CD1c-positive myeloid dendritic cell (primary cell): Measurements from ENCODE around the gene PSG5.
A peak's percentile ranks its signal among the peaks of the same experiment; 100 is the strongest.
"Not testable (repeated sequence)": the region's sequence is repeated elsewhere in the genome, so short reads cannot be mapped to it uniquely, and the experiment has no call there.

Experiments
- DNase-seq: peaks from one replicate; pipeline ENCODE4 v3.0.0-alpha.2; 2016; ENCODE audit errors: extremely low spot score

PSG5 gene

GRCh38 chr19:43186311-43186935, at the start of gene PSG5:
Gene PSG5, minus strand, starts transcription at chr19:43186536. Its CDS starts 131 bp downstream, at chr19:43186405.
- DNase-seq = not testable (repeated sequence)

GRCh38 chr19:43235686-43236085, 49.4 kb upstream of the PSG5 start:
- DNase-seq = not testable (repeated sequence)

DNA sequence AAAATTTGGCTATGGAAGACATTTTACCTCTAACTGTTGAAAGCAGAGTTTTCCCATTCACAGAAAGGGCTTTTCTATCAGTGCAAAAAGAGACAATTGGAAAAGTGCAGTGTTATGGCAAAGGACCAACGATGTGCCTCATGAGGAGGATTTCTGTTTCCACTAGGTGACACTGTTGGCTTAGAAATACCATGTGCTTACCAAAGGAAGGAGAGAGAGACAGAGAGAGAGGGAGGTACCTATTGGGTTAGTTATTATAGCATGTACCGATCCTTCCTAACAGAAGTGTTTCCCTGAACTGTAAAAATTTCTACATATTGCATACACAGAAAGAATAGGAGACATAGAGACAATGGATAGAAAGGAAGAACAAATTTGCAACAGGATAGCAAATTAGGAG, 43.0 kb upstream of the PSG5 start:
- DNase-seq = no peak

- DNase-seq = not testable (repeated sequence)
Measured at GRCh38 chr19:43228730-43229129, 42.4 kb upstream of the PSG5 start.

DNA sequence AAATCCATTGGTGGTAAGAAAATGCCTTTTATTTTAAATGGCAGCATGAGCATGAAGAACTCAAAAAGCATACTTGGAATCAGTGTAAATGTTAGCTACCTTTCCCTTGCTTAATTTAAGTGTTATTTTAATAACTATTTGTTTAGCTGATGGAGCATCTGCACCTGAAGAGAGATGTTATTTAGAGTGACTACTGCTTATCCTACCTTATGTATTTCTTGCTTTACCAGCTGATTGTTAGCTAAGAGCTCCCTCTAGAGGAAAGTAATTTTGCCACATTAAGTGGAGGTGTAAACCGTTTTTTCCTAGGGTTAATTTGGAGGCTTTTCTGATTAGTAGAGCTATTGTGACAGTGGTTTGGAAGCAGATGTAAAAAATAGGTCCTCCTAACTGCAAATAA, 40.6 kb upstream of the PSG5 start:
- DNase-seq = not testable (repeated sequence)

GRCh38 chr19:43224855-43225253, 38.5 kb upstream of the PSG5 start:
- no peak for DNase-seq

GRCh38 chr19:43224201-43224854, 38.0 kb upstream of the PSG5 start:
- DNase-seq = not testable (repeated sequence)

GRCh38 chr19:43221891-43222290, 35.6 kb upstream of the PSG5 start:
- DNase-seq = not testable (repeated sequence)

- not testable (repeated sequence) for DNase-seq
Measured at GRCh38 chr19:43219136-43219535, 32.8 kb upstream of the PSG5 start.

GRCh38 chr19:43215881-43216280, 29.5 kb upstream of the PSG5 start:
- DNase-seq = not testable (repeated sequence)

DNA sequence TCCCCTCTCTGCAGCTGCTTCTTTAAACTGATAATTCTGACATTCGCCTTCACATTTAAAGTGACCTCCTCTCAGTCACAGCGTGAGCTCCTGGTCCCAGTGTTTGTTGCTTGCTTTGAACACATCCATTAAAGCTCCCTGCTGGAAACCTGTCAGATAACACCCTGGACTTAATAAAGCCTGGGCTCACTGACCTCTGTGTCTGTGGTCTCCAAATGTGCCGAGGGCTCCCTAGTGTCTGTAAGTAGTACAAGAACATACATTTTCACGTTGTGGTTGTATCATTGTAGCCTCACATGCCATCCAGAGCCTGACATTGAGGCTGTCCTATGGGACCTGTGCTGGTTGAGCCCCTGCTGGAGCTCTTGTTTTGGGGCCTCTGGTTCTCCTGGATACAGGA, 21.7 kb upstream of the PSG5 start:
- DNase-seq = no peak

- not testable (repeated sequence) for DNase-seq
Measured at GRCh38 chr19:43207174-43207573, 20.8 kb upstream of the PSG5 start.

- peak; percentile 6 for DNase-seq
Measured at GRCh38 chr19:43205471-43206105, 19.3 kb upstream of the PSG5 start, which contains the start of gene PSG4. Gene PSG4, minus strand, starts transcription at chr19:43205638. Its CDS starts 102 bp downstream, at chr19:43205536.

DNA sequence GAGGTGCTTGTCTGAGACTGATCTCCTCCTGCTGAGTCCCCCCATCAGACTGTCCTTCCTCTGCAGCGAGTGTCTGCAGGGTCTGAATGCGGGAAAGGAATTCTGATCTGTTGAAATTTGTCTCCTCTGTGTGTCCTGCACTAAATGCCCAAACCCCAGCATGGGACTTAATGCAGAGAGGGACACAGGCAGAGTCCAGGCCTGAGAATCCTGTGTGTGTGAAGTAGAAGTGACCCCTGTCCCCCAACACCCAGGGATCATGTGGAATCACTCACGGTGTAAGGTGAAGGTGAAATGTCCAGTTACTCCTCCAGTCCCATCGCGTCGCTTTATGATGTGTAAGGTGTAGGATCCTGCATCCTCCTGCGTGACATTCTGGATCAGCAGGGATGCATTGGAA, 17.3 kb upstream of the PSG5 start:
- not testable (repeated sequence) for DNase-seq

DNA sequence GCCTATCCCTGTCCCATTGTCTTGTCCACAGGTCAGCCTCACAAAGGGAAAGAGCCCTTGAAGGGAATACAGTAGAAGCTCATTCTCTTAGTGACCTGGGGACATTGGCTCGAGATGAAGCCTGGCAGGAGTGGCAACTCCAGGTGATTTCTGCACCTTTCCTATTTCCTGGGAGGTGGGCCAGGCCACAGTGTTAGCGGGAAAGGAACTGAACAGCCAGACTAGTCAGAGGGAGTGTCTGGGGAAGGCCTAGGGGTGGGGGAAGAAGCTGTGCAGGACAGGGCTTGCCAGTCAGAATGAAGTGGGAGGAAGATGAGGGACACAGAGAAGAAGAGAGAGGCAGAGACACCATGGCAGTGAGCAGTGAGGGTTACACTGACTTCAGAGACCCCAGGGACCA, 15.6 kb upstream of the PSG5 start:
- not testable (repeated sequence) for DNase-seq

DNA sequence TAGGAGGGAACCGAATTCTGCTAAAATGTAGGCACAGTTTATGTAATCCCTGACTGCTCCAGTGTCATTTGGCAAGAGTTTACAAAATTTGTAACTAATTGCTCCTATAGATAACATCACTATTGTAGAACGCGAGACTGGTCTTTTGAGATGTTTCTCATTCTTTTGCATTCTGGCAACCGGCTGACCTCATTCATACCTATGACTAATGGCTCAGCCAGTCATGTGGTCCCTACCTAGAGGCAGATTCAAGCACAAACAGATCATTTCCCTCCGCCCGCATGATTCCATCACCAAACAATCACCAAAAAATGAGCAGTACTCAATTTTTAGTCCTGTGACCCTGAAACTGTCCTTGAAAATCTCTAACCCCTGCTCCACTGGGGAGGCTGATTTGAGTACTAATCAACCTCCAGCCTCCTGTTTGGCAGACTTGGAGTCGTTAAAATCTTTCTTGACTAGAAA, 15.0 kb upstream of the PSG5 start:
- not testable (repeated sequence) for DNase-seq

DNA sequence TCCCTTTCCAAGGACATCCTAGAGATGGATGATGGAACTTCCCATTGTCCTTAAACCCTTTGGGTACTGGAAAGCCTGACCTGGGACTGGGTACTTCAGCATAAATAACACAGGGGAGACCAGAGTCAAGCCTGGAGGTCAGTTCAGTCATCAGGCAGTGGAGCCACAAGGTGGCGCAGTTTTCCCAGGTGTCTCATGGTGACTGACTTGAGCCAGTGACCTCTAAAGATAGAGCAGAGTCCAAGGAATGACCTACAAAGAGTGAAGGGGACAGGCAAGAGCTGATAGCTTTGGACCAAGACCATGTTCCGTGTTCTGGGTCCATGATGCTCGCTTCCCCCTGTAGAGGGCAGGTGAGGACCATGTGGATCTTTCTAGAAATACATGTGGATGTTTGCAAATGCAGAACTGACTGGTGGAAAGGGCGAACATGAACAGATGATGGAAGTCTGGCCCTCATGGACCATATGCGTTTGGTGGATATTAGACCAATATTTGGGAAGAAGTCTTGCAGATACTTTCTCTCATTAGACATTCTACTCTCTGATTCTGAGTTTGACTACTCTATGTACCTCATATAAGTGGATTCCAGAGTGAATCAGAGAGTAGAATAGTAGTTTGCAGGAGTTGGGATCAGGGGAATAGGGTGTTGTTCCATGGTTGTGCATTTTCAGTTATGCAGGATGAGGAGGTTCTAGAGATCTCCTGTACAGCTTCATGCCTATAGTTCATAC, 12.5 kb upstream of the PSG5 start:
- DNase-seq = not testable (repeated sequence)

GRCh38 chr19:43197666-43198397, 11.5 kb upstream of the PSG5 start:
- not testable (repeated sequence) for DNase-seq

DNA sequence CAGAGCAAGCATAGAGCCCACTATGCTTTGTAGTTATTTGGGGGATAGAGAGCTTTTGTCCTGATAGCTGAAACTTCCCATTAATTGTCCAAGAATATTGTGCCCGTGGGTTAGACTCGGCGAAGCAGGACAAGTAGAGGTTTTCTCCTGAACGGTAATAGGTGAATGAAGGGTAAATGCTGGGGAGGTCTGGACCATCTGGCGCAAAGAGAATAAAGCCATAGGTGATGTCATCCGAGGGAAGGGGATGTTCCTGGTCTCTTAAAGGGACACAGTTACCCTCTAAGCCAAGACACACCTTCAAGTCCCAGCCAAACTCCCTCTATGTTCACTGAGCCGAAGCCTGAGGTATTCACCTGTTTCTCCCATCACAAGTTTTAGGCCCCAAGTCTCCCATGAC, 8.1 kb upstream of the PSG5 start:
- not testable (repeated sequence) for DNase-seq

DNA sequence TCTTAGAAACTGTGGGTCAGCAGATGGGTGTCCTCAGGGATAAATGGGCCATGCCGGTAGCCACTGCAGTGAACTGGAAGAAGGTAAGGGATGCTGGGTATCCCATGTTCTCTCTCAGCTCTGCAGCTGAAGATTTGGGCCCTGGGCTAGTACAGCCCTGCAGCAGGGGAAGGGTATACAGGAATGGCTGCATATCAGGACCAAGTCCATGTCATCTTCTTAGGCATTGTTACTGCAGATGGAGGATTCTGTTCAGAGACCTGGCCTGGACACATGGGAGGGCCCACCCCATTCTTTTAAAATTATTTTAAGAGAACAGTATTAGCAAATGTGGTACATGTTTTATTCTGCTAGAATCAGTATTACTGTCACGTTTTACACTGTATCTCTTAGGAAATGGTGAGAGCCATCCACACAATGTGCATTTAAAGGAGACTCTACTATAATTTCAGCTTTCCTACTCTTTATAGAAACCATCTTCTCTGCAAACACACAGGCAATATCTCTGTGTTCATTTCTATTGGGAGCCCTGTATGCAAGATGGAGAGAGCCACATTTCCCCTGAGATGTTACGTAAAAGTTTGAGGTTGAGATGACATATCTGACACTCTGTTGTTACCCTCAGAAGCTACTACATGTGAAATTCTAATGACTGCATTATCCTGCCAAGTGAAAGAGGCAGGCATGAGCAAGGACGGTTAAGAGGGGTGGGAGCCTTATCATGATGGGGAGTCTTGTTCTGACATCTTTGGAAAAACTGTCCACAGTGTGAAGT, 6.2 kb upstream of the PSG5 start:
- not testable (repeated sequence) for DNase-seq
